HL-60 (cell line): ENCODE results near the gene HOXB1.

Experiments used
- CTCF ChIP-seq: IDR thresholded peaks from one replicate; pipeline ENCODE4 v1.5.1; 2011; ENCODE audit warnings: low read length, control low read depth, inconsistent platforms; ENCODE audit not compliant: insufficient read depth
- POLR2AphosphoS5 ChIP-seq: IDR thresholded peaks from 2 replicates; pipeline ENCODE4 v1.6.1; 2012; ENCODE audit warnings: low read depth

- TF ChIP-seq CTCF, result no peak
- no peak for TF ChIP-seq POLR2AphosphoS5
Measured at GRCh38 chr17:48519427-48519826, 11.4 kb downstream of the HOXB1 start.
